SK-N-MC (cell line): ENCODE results near the gene HGS.

ENCODE experiments used
- DNase-seq: peaks from one replicate; pipeline ENCODE4 v3.0.0-alpha.2; 2011; ENCODE audit warnings: low read depth, low spot score
- H3K27ac ChIP-seq: fragments of 200-600 bp; sonication (generic); 2 replicates; pipeline ENCODE4 v1.5.1; 2016; ENCODE audit warnings: mixed run types
- H3K36me3 ChIP-seq: fragments of 200-600 bp; sonication (generic); 2 replicates; pipeline ENCODE4 v1.6.1; 2017; ENCODE audit warnings: antibody characterized with exemption, low read length, mixed read lengths; ENCODE audit not compliant: insufficient read depth
- H3K4me3 ChIP-seq: fragments of 200-600 bp; sonication (generic); 2 replicates; pipeline ENCODE4 v1.5.1; 2016
- H3K9ac ChIP-seq: fragments of 200-600 bp; sonication (generic); 2 replicates; pipeline ENCODE4 v1.8.0; 2017; ENCODE audit warnings: mixed run types, mixed read lengths; ENCODE audit not compliant: insufficient read length
- H3K9me3 ChIP-seq: fragments of 200-600 bp; sonication (generic); 2 replicates; pipeline ENCODE4 v1.6.1; 2017; ENCODE audit warnings: low read depth, mild to moderate bottlenecking, antibody characterized with exemption, low read length, moderate library complexity, mixed read lengths
- EZH2 ChIP-seq: fragments of 200-600 bp; sonication (generic); IDR thresholded peaks from one replicate; pipeline ENCODE4 v1.6.1; 2017; ENCODE audit warnings: antibody characterized with exemption
- FOXP2 ChIP-seq: optimal IDR thresholded peaks from 2 replicates; pipeline ENCODE3; 2011; ENCODE audit warnings: mild to moderate bottlenecking, moderate library complexity; ENCODE audit not compliant: insufficient read depth; ENCODE audit errors: extremely low read length, control extremely low read depth
- POLR2AphosphoS5 ChIP-seq: IDR thresholded peaks from 2 replicates; pipeline ENCODE4 v1.6.1; 2012; ENCODE audit warnings: mild to moderate bottlenecking, low read depth, low read length, borderline replicate concordance

The HGS gene

DNA sequence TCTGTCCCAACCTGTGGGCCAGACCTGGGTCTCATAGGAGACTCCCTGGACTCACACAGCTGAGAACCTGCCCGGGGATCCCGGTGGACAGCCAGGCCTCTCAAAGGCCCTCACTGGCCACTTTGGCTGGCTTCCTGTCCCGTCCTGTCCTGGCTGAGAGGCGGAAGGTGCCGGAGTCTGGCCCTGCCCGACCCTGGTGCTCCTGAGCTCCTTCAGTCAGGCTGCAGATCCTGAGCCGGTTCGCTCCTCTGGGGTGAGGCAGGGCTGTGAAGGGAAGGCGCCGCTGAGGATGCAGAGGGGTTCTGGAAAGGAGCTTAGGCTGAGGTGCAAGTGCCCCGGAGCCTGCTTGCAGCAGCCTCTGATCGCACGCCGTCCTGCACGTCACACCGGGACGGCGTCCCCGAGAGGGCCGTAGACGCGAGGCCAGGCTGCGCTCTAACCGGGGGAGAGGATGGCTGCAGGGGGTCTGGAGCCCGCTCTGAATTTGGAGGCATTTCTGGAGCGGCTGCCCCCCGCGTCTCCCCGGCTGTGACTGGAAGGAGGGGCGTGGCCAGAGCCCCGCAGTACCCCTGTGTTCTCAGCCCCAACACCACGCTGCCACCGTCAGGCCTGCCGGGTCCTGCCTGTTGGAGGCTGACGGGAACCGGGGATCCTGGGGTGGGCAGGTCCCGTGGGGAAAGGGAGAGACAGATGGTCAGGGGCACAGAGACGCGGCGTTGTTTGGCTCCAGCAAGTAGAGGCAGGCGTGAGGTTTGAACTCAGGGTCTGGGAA is 4.1 kb downstream of the HGS start:
- Histone ChIP-seq H3K27ac (no peak overlapping the region), H3K36me3 (peaks cover 60% of the 10 kb centered on the region), H3K4me3 (no peak overlapping the region), H3K9ac (no peak overlapping the region), H3K9me3 (no peaks in the 10 kb centered on the region)
- TF ChIP-seq FOXP2 (no peak), POLR2AphosphoS5 (no peak), EZH2 (no peak)
- no peak for DNase-seq

DNA sequence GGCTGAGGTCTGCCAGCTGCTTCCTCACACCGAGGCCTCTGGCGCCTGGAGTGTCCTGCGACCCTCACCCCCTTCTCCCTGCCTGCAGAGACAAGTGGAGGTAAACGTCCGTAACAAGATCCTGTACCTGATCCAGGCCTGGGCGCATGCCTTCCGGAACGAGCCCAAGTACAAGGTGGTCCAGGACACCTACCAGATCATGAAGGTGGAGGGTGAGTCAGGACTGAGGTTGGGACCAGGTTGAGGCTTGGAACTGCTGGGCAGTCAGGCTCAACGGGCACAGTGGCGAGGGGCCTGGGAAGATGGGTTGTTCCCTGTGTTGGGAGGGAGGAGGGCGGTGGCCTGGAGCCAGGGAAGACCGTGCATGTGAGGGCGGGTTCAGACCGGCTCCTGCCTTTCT is 4.8 kb downstream of the HGS start:
- no peak overlapping the region for H3K9ac ChIP-seq
- H3K27ac ChIP-seq, result no peak overlapping the region
- H3K9me3 ChIP-seq, result no peaks in the 10 kb centered on the region
- no peak for DNase-seq
- no peak overlapping the region for H3K4me3 ChIP-seq
- peaks cover 61% of the 10 kb centered on the region for H3K36me3 ChIP-seq
- TF ChIP-seq POLR2AphosphoS5, result no peak

DNA sequence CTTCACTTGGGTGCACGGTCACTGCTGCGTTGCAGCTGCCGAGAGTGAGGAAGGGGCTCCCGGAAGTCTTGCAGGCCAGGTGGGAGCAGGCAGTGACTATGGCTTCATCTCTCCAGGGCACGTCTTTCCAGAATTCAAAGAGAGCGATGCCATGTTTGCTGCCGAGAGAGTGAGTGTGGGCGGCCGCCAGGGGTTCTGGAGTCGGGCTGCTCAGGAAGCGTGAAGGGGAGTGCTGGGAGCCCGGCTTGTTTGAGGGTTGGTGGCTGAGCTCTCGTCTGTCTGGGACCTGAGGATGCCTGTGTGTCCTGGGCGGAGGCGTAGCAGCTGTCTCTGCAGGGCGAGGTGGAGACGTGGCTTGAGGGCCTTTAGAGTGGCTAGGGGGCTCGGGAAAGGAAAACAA is 6.3 kb downstream of the HGS start:
- peaks cover 75% of the 10 kb centered on the region for H3K36me3 ChIP-seq
- TF ChIP-seq EZH2 (no peak), FOXP2 (no peak), POLR2AphosphoS5 (no peak)
- no peak for DNase-seq

DNA sequence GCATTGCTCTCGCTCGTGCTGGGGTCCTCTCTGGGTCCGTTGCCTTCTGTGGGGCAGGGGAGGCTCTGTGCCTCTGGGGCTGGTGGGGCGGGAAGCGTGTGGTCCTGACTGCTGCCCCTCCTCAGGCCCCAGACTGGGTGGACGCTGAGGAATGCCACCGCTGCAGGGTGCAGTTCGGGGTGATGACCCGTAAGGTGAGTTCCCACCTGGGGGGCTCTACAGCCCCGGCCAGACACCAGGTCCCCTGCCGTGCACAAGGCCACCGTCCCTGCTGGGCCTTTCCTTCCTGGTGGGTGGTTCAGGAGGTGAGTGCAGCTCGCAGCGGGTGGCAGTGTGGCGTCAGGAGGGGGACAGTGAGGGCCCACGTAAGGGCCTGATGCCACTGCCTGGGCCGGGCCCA is 6.7 kb downstream of the HGS start:
- H3K27ac ChIP-seq, result peak overlapping the region; percentile 46; the same call in 1 of the 2 replicates
- no peak overlapping the region for H3K9ac ChIP-seq
- H3K4me3 ChIP-seq, result no peak overlapping the region
- DNase-seq, result no peak
- no peak for TF ChIP-seq FOXP2
- TF ChIP-seq EZH2, result no peak
- TF ChIP-seq POLR2AphosphoS5, result no peak
- H3K9me3 ChIP-seq, result no peaks in the 10 kb centered on the region
- peaks cover 77% of the 10 kb centered on the region for H3K36me3 ChIP-seq

More for the DNA sequence above, 6.3 kb downstream of the HGS start:
- Histone ChIP-seq H3K9ac (no peak overlapping the region), H3K27ac (no peak overlapping the region), H3K9me3 (no peaks in the 10 kb centered on the region), H3K4me3 (no peak overlapping the region)

DNA sequence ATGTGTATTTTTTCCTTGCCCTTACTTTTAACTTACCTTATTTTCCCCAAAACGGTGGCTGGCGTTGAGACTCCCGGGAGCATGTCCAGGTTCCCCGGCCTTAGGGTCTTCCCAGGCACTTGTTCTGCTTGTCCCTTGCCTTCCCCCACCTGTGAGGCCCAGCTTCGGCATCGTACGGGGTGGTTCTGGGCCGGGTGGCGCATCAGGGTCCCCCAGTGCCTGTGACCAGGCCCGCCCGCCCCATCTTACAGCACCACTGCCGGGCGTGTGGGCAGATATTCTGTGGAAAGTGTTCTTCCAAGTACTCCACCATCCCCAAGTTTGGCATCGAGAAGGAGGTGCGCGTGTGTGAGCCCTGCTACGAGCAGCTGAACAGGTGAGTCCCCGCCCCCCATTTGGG is 7.4 kb downstream of the HGS start:
- peak overlapping the region; percentile 46; the same call in 1 of the 2 replicates for H3K27ac ChIP-seq
- no peak overlapping the region for H3K4me3 ChIP-seq
- H3K9me3 ChIP-seq, result no peaks in the 10 kb centered on the region
- TF ChIP-seq EZH2, result no peak
- TF ChIP-seq POLR2AphosphoS5, result no peak
- TF ChIP-seq FOXP2, result no peak
- H3K9ac ChIP-seq, result no peak overlapping the region
- no peak for DNase-seq
- H3K36me3 ChIP-seq, result peaks cover 77% of the 10 kb centered on the region

DNA sequence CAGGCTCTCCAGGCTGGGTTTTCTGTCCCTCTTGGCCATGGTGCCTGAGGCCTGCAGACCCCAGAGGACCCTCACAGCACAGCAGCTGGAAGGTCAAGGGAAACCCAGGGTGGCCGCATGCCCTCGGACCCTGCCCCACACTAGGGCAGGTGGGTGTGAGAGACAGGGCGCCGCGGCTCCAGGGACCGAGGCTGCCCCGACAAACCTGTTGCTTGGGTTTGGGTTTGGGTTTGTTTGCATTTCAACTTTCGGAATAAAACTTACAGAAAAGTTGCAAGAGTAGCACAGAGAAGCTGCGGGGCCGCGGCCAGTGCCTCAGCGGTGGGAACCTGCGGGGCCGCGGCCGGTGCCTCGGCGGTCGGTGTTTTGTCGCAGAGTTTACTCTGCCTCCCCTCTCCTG is 7.8 kb downstream of the HGS start:
- no peak overlapping the region for H3K4me3 ChIP-seq
- peaks cover 77% of the 10 kb centered on the region for H3K36me3 ChIP-seq

DNA sequence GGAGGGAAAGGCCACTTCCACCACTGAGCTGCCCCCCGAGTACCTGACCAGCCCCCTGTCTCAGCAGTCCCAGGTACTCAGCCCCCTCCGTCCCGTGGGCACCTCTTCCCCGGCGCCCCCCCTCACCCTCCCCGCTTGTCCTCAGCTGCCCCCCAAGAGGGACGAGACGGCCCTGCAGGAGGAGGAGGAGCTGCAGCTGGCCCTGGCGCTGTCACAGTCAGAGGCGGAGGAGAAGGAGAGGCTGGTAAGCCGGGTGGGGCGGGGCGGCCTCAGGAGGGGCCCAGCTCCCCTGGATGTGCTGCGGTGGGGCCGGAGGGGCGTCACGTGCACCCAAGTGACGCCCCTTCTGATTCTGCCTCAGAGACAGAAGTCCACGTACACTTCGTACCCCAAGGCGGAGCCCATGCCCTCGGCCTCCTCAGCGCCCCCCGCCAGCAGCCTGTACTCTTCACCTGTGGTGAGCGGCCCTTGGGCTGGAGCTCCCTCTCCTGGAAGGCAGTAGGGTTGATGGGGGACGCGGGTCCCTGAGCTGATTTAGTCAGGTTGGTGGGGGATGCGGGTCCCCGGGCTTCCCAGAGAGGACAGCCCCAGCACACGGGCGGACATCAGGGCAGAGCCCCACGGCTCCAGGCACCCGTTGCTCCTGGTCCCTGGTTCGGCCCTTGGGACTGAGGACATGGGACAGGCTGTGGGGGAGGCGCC is 9.8 kb downstream of the HGS start:
- H3K36me3 ChIP-seq, result peaks cover 84% of the 10 kb centered on the region
- H3K9ac ChIP-seq, result no peak overlapping the region
- TF ChIP-seq FOXP2 (no peak), EZH2 (no peak), POLR2AphosphoS5 (no peak; the same call in 1 of the 2 replicates)
- no peak overlapping the region for H3K27ac ChIP-seq
- DNase-seq, result no peak
- no peak overlapping the region for H3K4me3 ChIP-seq
- H3K9me3 ChIP-seq, result no peaks in the 10 kb centered on the region

More for the DNA sequence above, 7.8 kb downstream of the HGS start:
- TF ChIP-seq POLR2AphosphoS5, result no peak
- no peak for TF ChIP-seq EZH2
- TF ChIP-seq FOXP2, result no peak
- Histone ChIP-seq H3K27ac (no peak overlapping the region), H3K9me3 (no peaks in the 10 kb centered on the region), H3K9ac (no peak overlapping the region)
- no peak for DNase-seq

DNA sequence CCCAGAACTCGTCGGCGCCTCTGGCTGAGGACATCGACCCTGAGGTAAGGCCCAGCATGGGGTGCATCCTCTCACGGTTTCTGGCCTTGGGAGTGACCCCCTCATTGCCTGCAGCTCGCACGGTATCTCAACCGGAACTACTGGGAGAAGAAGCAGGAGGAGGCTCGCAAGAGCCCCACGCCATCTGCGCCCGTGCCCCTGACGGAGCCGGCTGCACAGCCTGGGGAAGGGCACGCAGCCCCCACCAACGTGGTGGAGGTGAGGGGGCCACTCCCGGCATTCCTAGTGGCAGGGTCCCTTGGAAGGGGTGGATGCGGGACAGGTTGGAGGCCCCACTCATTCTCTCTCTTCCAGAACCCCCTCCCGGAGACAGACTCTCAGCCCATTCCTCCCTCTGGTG is 11.0 kb downstream of the HGS start:
- H3K27ac ChIP-seq, result no peak overlapping the region
- peaks cover 82% of the 10 kb centered on the region for H3K36me3 ChIP-seq
- H3K9me3 ChIP-seq, result no peaks in the 10 kb centered on the region
- no peak overlapping the region for H3K9ac ChIP-seq
- TF ChIP-seq FOXP2 (no peak), POLR2AphosphoS5 (no peak), EZH2 (no peak)
- no peak for DNase-seq
- H3K4me3 ChIP-seq, result no peak overlapping the region

DNA sequence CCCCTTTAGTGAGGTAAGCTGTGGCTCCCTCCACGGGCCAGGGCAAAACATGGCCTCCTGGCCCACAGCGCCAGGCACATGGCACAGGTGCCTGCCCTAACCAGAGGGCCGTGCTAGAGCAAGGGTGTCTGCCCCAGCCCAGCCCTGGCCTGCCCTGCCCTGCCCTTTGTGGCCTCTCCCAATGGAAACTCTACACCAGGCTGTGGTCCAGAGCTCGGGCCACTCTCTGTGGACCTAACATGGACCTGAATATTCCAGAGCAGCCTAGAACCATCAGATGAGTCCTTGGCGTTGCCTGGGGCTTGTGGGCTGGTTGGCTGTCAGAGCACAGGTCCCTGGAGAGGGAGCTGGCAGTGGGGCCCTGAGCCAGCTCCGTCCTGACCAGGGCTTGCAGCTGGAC is 11.4 kb downstream of the HGS start:
- Histone ChIP-seq H3K27ac (no peak overlapping the region), H3K9me3 (no peaks in the 10 kb centered on the region), H3K4me3 (no peak overlapping the region), H3K9ac (no peak overlapping the region), H3K36me3 (peaks cover 78% of the 10 kb centered on the region)
- no peak for DNase-seq
- no peak for TF ChIP-seq FOXP2
- TF ChIP-seq POLR2AphosphoS5, result no peak; the same call in 1 of the 2 replicates
- TF ChIP-seq EZH2, result no peak
